Smooth muscle cell (in vitro differentiated cells): Measurements from ENCODE around the gene NUDT15. TPM values are rescaled to one million over a fixed set of nuclear protein-coding genes. Genes with fewer than 3 reads are reported as not detected.

Experiments
- DNase-seq: peaks from one replicate; lab custom pipeline; 2025; ENCODE audit not compliant: unreplicated experiment; lab: John Stamatoyannopoulos, UW
- H2AFZ ChIP-seq: fragments of 200-600 bp; sonication (generic); 2 replicates; pipeline ENCODE4 v1.6.0; 2016; ENCODE audit warnings: antibody characterized with exemption, low read depth, mild to moderate bottlenecking
- H3F3A ChIP-seq: fragments of 200-600 bp; sonication (generic); 2 replicates; pipeline ENCODE4 v1.6.0; 2017; ENCODE audit warnings: antibody characterized with exemption, low read depth
- H3K27ac ChIP-seq: fragments of 200-600 bp; sonication (generic); 2 replicates; pipeline ENCODE4 v1.5.1; 2016; ENCODE audit warnings: low read depth, mild to moderate bottlenecking
- H3K27me3 ChIP-seq: fragments of 200-600 bp; sonication (generic); 2 replicates; pipeline ENCODE4 v1.6.1; 2016; ENCODE audit warnings: low read depth, mild to moderate bottlenecking
- H3K36me3 ChIP-seq: fragments of 200-600 bp; sonication (generic); 2 replicates; pipeline ENCODE4 v1.5.1; 2016; ENCODE audit warnings: low read depth
- H3K4me1 ChIP-seq: fragments of 200-600 bp; sonication (generic); 2 replicates; pipeline ENCODE4 v1.5.1; 2016; ENCODE audit warnings: low read depth
- H3K4me2 ChIP-seq: fragments of 200-600 bp; sonication (generic); 2 replicates; pipeline ENCODE4 v1.6.0; 2016; ENCODE audit warnings: mild to moderate bottlenecking
- H3K4me3 ChIP-seq: fragments of 200-600 bp; sonication (generic); 2 replicates; pipeline ENCODE4 v1.5.1; 2016; ENCODE audit warnings: mild to moderate bottlenecking
- H3K79me2 ChIP-seq: fragments of 200-600 bp; sonication (generic); 2 replicates; pipeline ENCODE4 v1.6.0; 2016; ENCODE audit warnings: low read depth, mild to moderate bottlenecking
- H3K9ac ChIP-seq: fragments of 200-600 bp; sonication (generic); 2 replicates; pipeline ENCODE4 v1.6.0; 2016; ENCODE audit warnings: low read depth
- H3K9me3 ChIP-seq: fragments of 200-600 bp; sonication (generic); replicated peaks from 2 replicates; pipeline ENCODE4 v1.5.1; 2016; ENCODE audit warnings: low read depth
- H4K20me1 ChIP-seq: fragments of 200-600 bp; sonication (generic); 2 replicates; pipeline ENCODE4 v1.6.0; 2016; ENCODE audit warnings: low read depth
- CTCF ChIP-seq: fragments of 200-600 bp; sonication (generic); IDR thresholded peaks from 2 replicates; pipeline ENCODE4 v1.5.1; 2017; ENCODE audit warnings: borderline replicate concordance, mild to moderate bottlenecking, antibody characterized with exemption; ENCODE audit not compliant: insufficient read depth, poor library complexity, severe bottlenecking
- WGBS: methylation state at CpG from one replicate; pipeline ENCODE4 v1.1.7; 2016; ENCODE audit warnings: low lambda C conversion rate; 5-methylcytosine and 5-hydroxymethylcytosine counted together
- polyA plus RNA-seq: library from polyadenylated mRNA; unstranded; fragments of >200 nt; fragmentation: Nextera tagmentation; extraction: Ambion mirVana; gene quantifications from 2 replicates; pipeline ENCODE4 v1.2.1, GENCODE V29; 2016
- total RNA-seq: library from RNA; depleted of rRNA; stranded (reverse); fragments of >200 nt; gene quantifications from 2 replicates; pipeline ENCODE4 v1.2.3, GENCODE V29; 2014

NUDT15 gene
- total RNA-seq: 6.9 and 7.6 TPM in 2 replicates
- polyA plus RNA-seq: 16.0 and 17.4 TPM in 2 replicates

GRCh38 chr13:48037346-48038173, at the start of gene NUDT15:
Gene NUDT15, plus strand, starts transcription at chr13:48037726. Its CDS starts 21 bp downstream, at chr13:48037747.
- H3K9me3 ChIP-seq: peaks cover 5% of the 10 kb centered on the region
- peak within 1 kb of the TSS; percentile 96 for H3K27ac ChIP-seq
- peak; percentile 90 for DNase-seq
- H3K9ac ChIP-seq: peak within 1 kb of the TSS; percentile 93
- H3K27me3 ChIP-seq: no peaks in the 10 kb centered on the region
- H2AFZ ChIP-seq: peak within 1 kb of the TSS; percentile 81
- no peaks in the 10 kb centered on the region for H4K20me1 ChIP-seq
- peak within 1 kb of the TSS; percentile 89 for H3K4me2 ChIP-seq
- peak within 1 kb of the TSS; percentile 80 for H3K4me3 ChIP-seq
- under 1% methylated on average over 81 of the region's 82 CpGs for WGBS
- H3F3A ChIP-seq: peaks cover 4% of the 10 kb centered on the region
- peaks cover 13% of the 10 kb centered on the region for H3K4me1 ChIP-seq
- H3K79me2 ChIP-seq: no peaks in the 10 kb centered on the region
- H3K36me3 ChIP-seq: peaks cover 8% of the 10 kb centered on the region
- TF ChIP-seq CTCF: peak; percentile 97

- no peak for DNase-seq
- no peak overlapping the region for H3K9ac ChIP-seq
- no peaks in the 10 kb centered on the region for H3F3A ChIP-seq
- H3K4me2 ChIP-seq: no peak overlapping the region
- peaks cover 11% of the 10 kb centered on the region for H4K20me1 ChIP-seq
- peaks cover 44% of the 10 kb centered on the region for H3K79me2 ChIP-seq
- no peaks in the 10 kb centered on the region for H3K9me3 ChIP-seq
- H3K4me3 ChIP-seq: no peak overlapping the region
- H3K36me3 ChIP-seq: peaks cover 16% of the 10 kb centered on the region
- WGBS: 88% methylated on average over 1 of the region's 1 CpG
- no peaks in the 10 kb centered on the region for H3K27me3 ChIP-seq
- H2AFZ ChIP-seq: no peak overlapping the region
- no peaks in the 10 kb centered on the region for H3K4me1 ChIP-seq
- TF ChIP-seq CTCF: no peak
- no peak overlapping the region for H3K27ac ChIP-seq
These were observed 47.1 kb upstream of the NUDT15 start for GRCh38 chr13:47990427-47990826.

GRCh38 chr13:47990920-47991466, 46.5 kb upstream of the NUDT15 start:
- peaks cover 11% of the 10 kb centered on the region for H4K20me1 ChIP-seq
- no peak overlapping the region for H2AFZ ChIP-seq
- no peak for DNase-seq
- no peak overlapping the region for H3K4me2 ChIP-seq
- H3K9ac ChIP-seq: no peak overlapping the region
- WGBS: 91% methylated on average over 2 of the region's 2 CpGs
- no peaks in the 10 kb centered on the region for H3F3A ChIP-seq
- H3K27me3 ChIP-seq: no peaks in the 10 kb centered on the region
- peaks cover 15% of the 10 kb centered on the region for H3K36me3 ChIP-seq
- H3K9me3 ChIP-seq: no peaks in the 10 kb centered on the region
- H3K79me2 ChIP-seq: peaks cover 49% of the 10 kb centered on the region
- H3K4me3 ChIP-seq: no peak overlapping the region
- H3K27ac ChIP-seq: no peak overlapping the region
- no peaks in the 10 kb centered on the region for H3K4me1 ChIP-seq
- TF ChIP-seq CTCF: no peak

DNA sequence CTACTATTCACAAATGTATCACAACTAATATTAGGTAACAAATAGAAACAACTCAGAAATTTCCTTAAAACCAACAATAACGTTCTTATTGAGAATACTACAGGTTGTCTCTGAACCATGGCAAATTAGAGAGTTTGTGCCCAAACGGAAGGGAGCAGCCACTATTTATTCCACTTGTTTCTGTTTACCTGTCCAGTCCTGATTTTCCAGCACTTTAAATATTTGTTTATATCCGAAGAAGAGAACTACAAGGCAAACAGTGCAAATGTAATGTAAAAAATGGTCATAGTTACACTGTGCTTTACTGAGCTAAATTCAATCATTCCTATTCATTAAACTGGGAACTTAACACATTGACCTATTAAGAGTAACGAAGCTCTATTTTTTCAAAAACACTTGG, 45.7 kb upstream of the NUDT15 start:
- no peak for TF ChIP-seq CTCF
- Histone ChIP-seq H3K4me2 (no peak overlapping the region), H3K79me2 (peaks cover 53% of the 10 kb centered on the region), H3K9me3 (no peaks in the 10 kb centered on the region), H3K27me3 (no peaks in the 10 kb centered on the region), H3K36me3 (peaks cover 7% of the 10 kb centered on the region), H3K4me1 (no peaks in the 10 kb centered on the region), H3K4me3 (no peak overlapping the region), H3K27ac (no peak overlapping the region), H4K20me1 (peaks cover 11% of the 10 kb centered on the region), H3F3A (no peaks in the 10 kb centered on the region), H2AFZ (no peak overlapping the region), H3K9ac (no peak overlapping the region)
- DNase-seq: no peak
- 93% methylated on average over 4 of the region's 4 CpGs for WGBS
